OCI-LY7 (cell line): ENCODE data around the gene CHD8. TPM values are rescaled to one million over a fixed set of nuclear protein-coding genes. Genes with fewer than 3 reads are reported as not detected.

ENCODE experiments used
- BruUV-seq: library from RNA; stranded (reverse); fragments of 400-500 nt; replicated peaks from 2 replicates; lab custom pipeline; 2021; lab: Mats Ljungman, UMichigan
- CTCF ChIA-PET: fragments of 300-600 bp; sonication (Branson Sonifier 250); formaldehyde crosslinking; loops from one replicate; lab custom pipeline; 2022; ENCODE audit warnings: antibody characterized with exemption; ENCODE audit not compliant: unreplicated experiment; lab: Charles Lee
- POLR2A ChIA-PET: fragments of 300-600 bp; sonication (Branson Sonifier 250); formaldehyde crosslinking; loops from one replicate; lab custom pipeline; 2022; ENCODE audit warnings: antibody characterized with exemption; lab: Charles Lee
- DNase-seq: peaks from one replicate; pipeline ENCODE4 v3.0.0-alpha.2; 2015; ENCODE audit warnings: low spot score
- H2AFZ ChIP-seq: fragments of 200-600 bp; sonication (generic), shearing (Covaris generic); 2 replicates; pipeline ENCODE4 v1.6.1; 2014; ENCODE audit warnings: mild to moderate bottlenecking, antibody characterized with exemption, low read length, moderate library complexity
- H3K27ac ChIP-seq: fragments of 200-600 bp; sonication (generic); 2 replicates; pipeline ENCODE4 v1.5.1; 2014; ENCODE audit warnings: mixed run types, low read depth, mild to moderate bottlenecking, moderate library complexity, low read length, inconsistent platforms; ENCODE audit not compliant: poor library complexity, severe bottlenecking
- H3K36me3 ChIP-seq: fragments of 200-600 bp; sonication (generic); 2 replicates; pipeline ENCODE4 v1.6.1; 2014; ENCODE audit warnings: mild to moderate bottlenecking, antibody characterized with exemption, low read length, moderate library complexity, mixed read lengths; ENCODE audit not compliant: insufficient read depth
- H3K4me1 ChIP-seq: fragments of 200-600 bp; sonication (generic); 2 replicates; pipeline ENCODE4 v1.5.1; 2014; ENCODE audit warnings: mild to moderate bottlenecking, low read length; ENCODE audit not compliant: insufficient read depth, poor library complexity, severe bottlenecking
- H3K4me2 ChIP-seq: fragments of 200-600 bp; sonication (generic); 2 replicates; pipeline ENCODE4 v1.6.1; 2014; ENCODE audit warnings: mild to moderate bottlenecking, low read length
- H3K4me3 ChIP-seq: fragments of 200-600 bp; sonication (generic); 2 replicates; pipeline ENCODE4 v1.5.1; 2014; ENCODE audit warnings: mild to moderate bottlenecking, low read depth, low read length; ENCODE audit not compliant: poor library complexity, severe bottlenecking
- H3K79me2 ChIP-seq: fragments of 200-600 bp; sonication (generic); 2 replicates; pipeline ENCODE4 v1.6.1; 2016; ENCODE audit warnings: low read depth, mild to moderate bottlenecking, low read length, moderate library complexity, mixed read lengths; ENCODE audit not compliant: insufficient read depth
- H3K9me2 ChIP-seq: fragments of 200-600 bp; sonication (generic); 2 replicates; pipeline ENCODE4 v1.6.1; 2016; ENCODE audit warnings: mild to moderate bottlenecking, low read length, mixed read lengths; ENCODE audit not compliant: insufficient read depth
- H3K9me3 ChIP-seq: fragments of 200-600 bp; sonication (generic); 2 replicates; pipeline ENCODE4 v1.6.1; 2014; ENCODE audit warnings: mild to moderate bottlenecking, mixed run types, low read length, mixed read lengths
- H4K20me1 ChIP-seq: fragments of 200-600 bp; sonication (generic); 2 replicates; pipeline ENCODE4 v1.6.1; 2014; ENCODE audit warnings: mild to moderate bottlenecking, antibody characterized with exemption, low read length, moderate library complexity, mixed read lengths; ENCODE audit not compliant: insufficient read depth
- EZH2phosphoT487 ChIP-seq: fragments of 200-600 bp; sonication (generic); IDR thresholded peaks from 2 replicates; pipeline ENCODE4 v1.6.1; 2018; ENCODE audit warnings: low read depth, borderline replicate concordance, mild to moderate bottlenecking, mixed run types, antibody characterized with exemption, low read length, moderate library complexity, mixed read lengths
- intact Hi-C: fragments of 100-400 bp; cut with micrococcal nuclease; formaldehyde crosslinking; loops from one replicate; pipeline ENCODE4 v1.10.0; 2022; ENCODE audit not compliant: unreplicated experiment
- total RNA-seq, 2 experiments: library from RNA; depleted of rRNA in 1 of 2; stranded (reverse); fragments of >200 nt in 1 of 2; shearing (Covaris generic) in 1 of 2; gene quantifications; 2 replicates each; pipeline ENCODE4 v1.2.3, GENCODE V29; 2014 to 2022
- TF ChIP-seq, protein P1 (sequence below): fragments of 200-600 bp; sonication (generic); conservative IDR thresholded peaks from 2 replicates; pipeline ENCODE4 v1.5.1; 2014; ENCODE audit warnings: mild to moderate bottlenecking, antibody characterized with exemption, low read length, moderate library complexity, mixed read lengths

CHD8 gene
- total RNA-seq, 2 experiments from 2014 or later = 64.1 to 115 TPM

DNA sequence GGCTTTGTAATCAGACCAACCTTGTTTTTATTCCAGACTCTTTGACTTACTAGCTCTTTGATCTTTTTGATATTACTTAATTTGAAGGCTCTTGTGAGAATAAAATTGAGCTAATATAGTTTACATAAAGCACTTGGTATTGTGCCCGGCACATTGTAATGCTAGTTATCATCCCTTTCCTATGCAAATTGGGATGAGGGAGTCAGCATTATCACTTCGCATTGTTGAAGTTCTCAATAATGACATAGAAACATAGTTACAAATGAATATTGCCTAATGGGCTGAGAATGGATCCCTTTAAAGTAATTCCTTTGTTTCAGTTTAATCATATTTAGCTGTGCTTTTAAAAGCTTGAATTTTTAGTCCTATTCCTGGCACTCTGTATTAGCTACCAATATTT is 108.7 kb downstream of the CHD8 start:
- intact Hi-C loops = no loop called here

DNA sequence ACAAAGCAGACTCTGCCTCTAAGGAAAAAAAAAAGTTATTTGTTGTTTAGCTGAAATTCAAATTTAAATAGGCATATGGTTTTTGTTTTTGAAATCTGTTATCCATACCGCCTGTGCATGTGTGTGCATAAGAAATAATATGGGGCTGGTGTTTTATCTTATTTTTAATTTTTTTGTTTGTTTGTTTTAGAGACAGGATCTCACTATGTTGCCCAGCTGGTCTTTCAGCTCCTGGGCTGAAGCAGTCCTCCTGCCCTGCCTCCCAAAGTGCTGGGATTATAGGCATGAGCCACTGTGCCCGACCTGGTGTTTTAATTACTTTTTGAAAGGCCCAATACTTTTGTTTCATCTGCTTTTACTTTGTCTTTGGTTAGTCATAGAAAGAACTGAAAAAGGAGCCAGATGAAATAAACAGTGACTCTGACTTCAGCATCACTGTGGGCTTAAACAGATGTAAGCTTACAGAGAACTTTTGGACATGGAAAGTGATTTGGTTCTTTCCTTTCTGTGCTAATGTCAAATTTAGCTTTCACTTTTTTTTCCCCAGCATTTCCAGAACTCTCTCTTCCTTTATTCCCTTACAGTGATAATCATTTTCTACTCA is 109.3 kb downstream of the CHD8 start:
- H2AFZ ChIP-seq = no peak overlapping the region
- no peaks in the 10 kb centered on the region for H3K79me2 ChIP-seq
- H3K4me2 ChIP-seq = no peak overlapping the region
- ChIA-PET POLR2A (interaction anchor here (0.6 to 1.3 kb wide), 3 partner anchors 10 to 90 kb away, joined by 3 to 4 read pairs (median 3); no protein-coding TSS in a partner anchor), CTCF (no interaction called here)
- H3K4me1 ChIP-seq = no peaks in the 10 kb centered on the region
- TF ChIP-seq, protein P1, sequence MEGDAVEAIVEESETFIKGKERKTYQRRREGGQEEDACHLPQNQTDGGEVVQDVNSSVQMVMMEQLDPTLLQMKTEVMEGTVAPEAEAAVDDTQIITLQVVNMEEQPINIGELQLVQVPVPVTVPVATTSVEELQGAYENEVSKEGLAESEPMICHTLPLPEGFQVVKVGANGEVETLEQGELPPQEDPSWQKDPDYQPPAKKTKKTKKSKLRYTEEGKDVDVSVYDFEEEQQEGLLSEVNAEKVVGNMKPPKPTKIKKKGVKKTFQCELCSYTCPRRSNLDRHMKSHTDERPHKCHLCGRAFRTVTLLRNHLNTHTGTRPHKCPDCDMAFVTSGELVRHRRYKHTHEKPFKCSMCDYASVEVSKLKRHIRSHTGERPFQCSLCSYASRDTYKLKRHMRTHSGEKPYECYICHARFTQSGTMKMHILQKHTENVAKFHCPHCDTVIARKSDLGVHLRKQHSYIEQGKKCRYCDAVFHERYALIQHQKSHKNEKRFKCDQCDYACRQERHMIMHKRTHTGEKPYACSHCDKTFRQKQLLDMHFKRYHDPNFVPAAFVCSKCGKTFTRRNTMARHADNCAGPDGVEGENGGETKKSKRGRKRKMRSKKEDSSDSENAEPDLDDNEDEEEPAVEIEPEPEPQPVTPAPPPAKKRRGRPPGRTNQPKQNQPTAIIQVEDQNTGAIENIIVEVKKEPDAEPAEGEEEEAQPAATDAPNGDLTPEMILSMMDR = no peak
- no peak for TF ChIP-seq EZH2phosphoT487
- BruUV-seq = no TSS peak
- H3K9me2 ChIP-seq = no peaks in the 10 kb centered on the region
- H3K4me3 ChIP-seq = no peak overlapping the region
- intact Hi-C loops = no loop called here
- no peak overlapping the region for H3K27ac ChIP-seq
- H3K9me3 ChIP-seq = no peaks in the 10 kb centered on the region
- DNase-seq = no peak
- no peaks in the 10 kb centered on the region for H4K20me1 ChIP-seq
- H3K36me3 ChIP-seq = peaks cover 18% of the 10 kb centered on the region

More for the DNA sequence above, 108.7 kb downstream of the CHD8 start:
- no peak for DNase-seq
- H4K20me1 ChIP-seq = no peaks in the 10 kb centered on the region
- no peaks in the 10 kb centered on the region for H3K4me1 ChIP-seq
- ChIA-PET CTCF (no interaction called here), POLR2A (interaction anchor here (1.3 kb wide), 2 partner anchors 10 to 18 kb away, joined by 3 to 4 read pairs; no protein-coding TSS in a partner anchor)
- H3K79me2 ChIP-seq = no peaks in the 10 kb centered on the region
- no peaks in the 10 kb centered on the region for H3K9me3 ChIP-seq
- H3K27ac ChIP-seq = no peak overlapping the region
- H3K36me3 ChIP-seq = peaks cover 24% of the 10 kb centered on the region
- TF ChIP-seq, protein P1 = no peak
- no peak for TF ChIP-seq EZH2phosphoT487
- no peaks in the 10 kb centered on the region for H3K9me2 ChIP-seq
- no TSS peak for BruUV-seq
- no peak overlapping the region for H3K4me3 ChIP-seq
- H2AFZ ChIP-seq = no peak overlapping the region
- no peak overlapping the region for H3K4me2 ChIP-seq
